ENCODE results near the gene NCAPG2.

The NCAPG2 gene

DNA sequence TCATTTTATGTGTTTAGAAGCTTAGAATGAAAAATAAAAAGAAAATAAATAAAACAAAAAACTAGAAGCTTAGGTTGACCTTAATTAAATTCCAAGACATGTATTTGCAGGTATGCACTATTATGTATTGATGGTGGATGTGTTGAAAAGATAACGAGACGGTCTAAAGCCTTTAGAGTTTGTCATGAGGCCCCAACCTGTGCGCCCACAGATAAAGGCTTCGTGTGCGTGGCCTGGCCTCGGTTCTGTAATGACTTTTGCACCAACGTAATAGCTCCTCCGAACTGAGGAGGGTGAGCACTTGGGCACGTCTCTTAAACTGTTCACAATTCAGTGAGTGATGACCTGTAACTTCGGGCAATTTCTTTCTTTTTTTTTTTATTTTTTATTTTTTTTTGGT, 43.7 kb upstream of the NCAPG2 start:
- TF ChIP-seq ZFX (IDR thresholded peaks at IDR 0.05; ENCODE audit: borderline replicate concordance) = no peak
- TF ChIP-seq, protein P1, sequence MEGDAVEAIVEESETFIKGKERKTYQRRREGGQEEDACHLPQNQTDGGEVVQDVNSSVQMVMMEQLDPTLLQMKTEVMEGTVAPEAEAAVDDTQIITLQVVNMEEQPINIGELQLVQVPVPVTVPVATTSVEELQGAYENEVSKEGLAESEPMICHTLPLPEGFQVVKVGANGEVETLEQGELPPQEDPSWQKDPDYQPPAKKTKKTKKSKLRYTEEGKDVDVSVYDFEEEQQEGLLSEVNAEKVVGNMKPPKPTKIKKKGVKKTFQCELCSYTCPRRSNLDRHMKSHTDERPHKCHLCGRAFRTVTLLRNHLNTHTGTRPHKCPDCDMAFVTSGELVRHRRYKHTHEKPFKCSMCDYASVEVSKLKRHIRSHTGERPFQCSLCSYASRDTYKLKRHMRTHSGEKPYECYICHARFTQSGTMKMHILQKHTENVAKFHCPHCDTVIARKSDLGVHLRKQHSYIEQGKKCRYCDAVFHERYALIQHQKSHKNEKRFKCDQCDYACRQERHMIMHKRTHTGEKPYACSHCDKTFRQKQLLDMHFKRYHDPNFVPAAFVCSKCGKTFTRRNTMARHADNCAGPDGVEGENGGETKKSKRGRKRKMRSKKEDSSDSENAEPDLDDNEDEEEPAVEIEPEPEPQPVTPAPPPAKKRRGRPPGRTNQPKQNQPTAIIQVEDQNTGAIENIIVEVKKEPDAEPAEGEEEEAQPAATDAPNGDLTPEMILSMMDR (IDR thresholded peaks at IDR 0.05) = no peak
- no peak overlapping the region for H3K27ac ChIP-seq

DNA sequence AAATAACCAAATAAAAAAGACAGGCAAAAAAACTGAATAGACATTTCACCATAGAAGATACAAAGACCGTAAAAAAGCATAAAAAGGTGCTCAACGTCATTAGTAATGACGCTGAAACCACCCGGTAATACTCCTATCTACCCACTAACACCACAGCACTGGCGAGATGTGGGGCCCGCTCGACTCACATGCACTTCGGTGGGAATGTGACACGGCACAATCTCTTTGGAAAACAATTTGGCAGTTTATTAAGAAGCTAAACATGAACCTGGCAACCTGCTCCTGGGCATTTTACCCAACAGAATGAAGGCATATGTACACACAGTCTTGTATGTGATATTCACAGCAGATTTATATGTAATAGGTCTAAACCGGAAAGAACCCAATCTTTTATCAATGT, 42.8 kb upstream of the NCAPG2 start:
- H3K27ac ChIP-seq = no peak overlapping the region
- TF ChIP-seq ZFX (IDR thresholded peaks at IDR 0.05; ENCODE audit: borderline replicate concordance) = no peak
- TF ChIP-seq, protein P1 (IDR thresholded peaks at IDR 0.05) = no peak

DNA sequence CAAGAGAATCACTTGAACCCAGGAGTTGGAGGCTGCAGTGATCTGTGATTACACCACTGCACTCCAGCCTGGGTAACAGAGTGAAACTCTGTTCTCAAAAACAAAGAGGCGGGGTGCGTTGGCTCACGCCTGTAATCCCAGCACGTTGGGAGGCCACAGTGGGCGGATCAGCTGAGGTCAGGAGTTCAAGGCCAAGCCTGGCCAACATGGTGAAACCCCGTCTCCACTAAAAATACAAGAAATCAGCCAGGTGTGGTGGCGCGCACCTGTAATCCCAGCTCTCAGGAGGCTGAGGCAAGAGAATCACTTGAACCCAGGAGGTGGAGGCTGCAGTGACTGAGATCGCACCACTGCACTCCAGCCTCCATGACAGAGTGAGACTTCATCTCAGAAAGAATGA, 42.4 kb upstream of the NCAPG2 start:
- TF ChIP-seq ZFX (IDR thresholded peaks at IDR 0.05; ENCODE audit: borderline replicate concordance) = no peak
- TF ChIP-seq, protein P1 (IDR thresholded peaks at IDR 0.05) = no peak
- no peak overlapping the region for H3K27ac ChIP-seq

DNA sequence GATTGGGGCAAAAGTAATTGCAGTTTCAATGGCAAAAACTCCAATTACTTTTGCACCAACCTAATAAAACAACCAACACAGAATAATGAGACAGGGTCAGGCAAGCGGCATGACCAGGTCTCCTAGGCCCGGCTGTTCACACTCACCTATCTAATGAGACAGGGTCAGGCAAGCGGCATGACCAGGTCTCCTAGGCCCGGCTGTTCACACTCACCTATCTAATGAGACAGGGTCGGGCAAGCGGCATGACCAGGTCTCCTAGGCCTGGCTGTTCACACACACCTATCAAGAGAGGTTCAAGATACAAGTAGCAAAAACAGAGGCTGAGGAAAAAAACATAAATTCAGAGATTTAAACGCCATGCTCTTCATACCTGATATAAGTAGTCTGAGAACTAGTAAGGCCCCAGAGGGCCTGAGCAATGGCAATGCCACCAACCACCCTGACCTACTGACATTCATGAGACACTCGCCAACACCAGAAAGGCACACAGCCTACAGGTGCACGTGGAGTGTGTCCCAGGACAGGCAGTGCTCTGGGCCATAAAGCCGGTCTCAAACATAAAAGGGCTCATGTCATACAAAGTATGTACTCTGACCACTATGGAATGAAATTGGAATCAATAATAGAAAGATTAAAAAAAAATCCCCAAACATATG, 40.6 kb upstream of the NCAPG2 start:
- H3K27ac ChIP-seq = no peak overlapping the region
- TF ChIP-seq ZFX (IDR thresholded peaks at IDR 0.05; ENCODE audit: borderline replicate concordance) = no peak

DNA sequence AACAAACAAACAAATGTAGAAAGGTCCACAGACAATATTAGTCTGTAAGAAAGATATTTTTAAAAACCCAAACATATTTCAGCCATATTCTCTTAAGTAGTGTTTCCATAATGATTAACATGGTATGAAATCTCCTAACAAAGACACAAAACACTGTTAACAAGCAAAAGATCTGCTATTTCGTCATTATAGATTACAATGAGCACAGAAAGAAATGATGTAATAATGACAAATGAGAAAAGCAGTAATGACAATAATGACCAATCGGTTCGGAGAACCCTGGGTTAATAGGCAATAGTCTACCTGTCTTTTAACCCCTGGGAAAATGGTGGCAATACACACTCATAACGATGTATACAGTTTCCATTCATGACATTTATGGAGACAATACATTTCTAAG, 39.5 kb upstream of the NCAPG2 start:
- no peak overlapping the region for H3K27ac ChIP-seq
- no peak for TF ChIP-seq ZFX (IDR thresholded peaks at IDR 0.05; ENCODE audit: borderline replicate concordance)

DNA sequence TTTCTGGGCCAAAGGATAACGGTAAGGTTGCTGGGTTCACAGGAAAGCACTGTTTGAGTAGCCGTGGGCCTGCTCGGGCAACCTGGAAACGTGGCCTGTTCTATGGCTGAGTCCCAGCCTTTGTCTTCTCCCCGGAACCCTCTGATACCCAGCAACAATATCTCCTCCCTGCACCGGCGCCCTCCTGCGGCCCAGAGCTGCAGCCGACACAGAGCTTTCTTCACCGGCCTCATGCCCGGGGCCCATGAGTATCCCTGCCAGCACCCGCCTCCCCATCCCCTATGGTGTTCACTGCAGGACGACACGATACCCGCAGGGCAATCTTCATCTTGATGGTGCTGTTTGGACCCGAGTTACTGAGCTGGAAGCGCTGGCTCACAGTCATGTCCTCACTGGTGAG, 38.6 kb upstream of the NCAPG2 start:
- TF ChIP-seq ZFX (IDR thresholded peaks at IDR 0.05; ENCODE audit: borderline replicate concordance) = no peak
- TF ChIP-seq, protein P1 (IDR thresholded peaks at IDR 0.05) = no peak
- no peak overlapping the region for H3K27ac ChIP-seq

DNA sequence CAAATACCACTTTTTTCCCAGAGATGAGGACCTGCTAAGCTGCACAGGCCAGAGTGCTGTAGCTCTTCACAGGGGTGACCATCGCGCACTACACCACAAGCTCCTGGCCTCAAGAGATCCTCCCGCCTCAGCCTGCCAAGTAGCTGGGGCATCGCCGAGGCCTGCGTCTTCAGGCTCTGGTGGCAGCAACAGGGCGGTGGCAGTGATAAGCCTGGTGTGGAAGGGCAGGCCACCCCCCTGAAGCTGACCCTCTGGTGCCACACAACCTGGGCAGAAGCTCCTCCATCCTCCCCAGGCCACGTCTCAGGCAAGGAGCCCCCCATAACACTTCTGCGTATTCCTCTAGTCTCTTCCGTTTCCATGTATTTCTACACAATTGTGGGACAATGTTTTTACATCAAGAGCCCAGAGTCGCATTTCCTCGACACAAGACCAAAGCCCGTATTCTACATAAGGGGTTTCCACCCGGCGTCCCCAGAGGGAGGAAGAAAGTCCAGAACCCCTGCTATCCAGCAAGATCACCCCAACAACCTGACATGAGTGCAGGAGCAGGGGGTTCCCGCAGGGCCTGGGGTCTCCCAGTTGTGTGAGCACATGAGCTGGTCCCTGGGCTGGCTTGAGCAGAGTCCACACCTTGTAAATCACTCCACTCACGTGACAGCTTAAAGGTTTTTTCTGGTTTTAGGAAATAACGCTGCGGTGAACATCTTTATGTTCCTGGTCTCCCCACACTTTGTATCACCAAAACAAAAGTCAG, 37.6 kb upstream of the NCAPG2 start:
- TF ChIP-seq, protein P1 (IDR thresholded peaks at IDR 0.05) = no peak
- TF ChIP-seq ZFX (IDR thresholded peaks at IDR 0.05; ENCODE audit: borderline replicate concordance) = no peak
- no peak overlapping the region for H3K27ac ChIP-seq

DNA sequence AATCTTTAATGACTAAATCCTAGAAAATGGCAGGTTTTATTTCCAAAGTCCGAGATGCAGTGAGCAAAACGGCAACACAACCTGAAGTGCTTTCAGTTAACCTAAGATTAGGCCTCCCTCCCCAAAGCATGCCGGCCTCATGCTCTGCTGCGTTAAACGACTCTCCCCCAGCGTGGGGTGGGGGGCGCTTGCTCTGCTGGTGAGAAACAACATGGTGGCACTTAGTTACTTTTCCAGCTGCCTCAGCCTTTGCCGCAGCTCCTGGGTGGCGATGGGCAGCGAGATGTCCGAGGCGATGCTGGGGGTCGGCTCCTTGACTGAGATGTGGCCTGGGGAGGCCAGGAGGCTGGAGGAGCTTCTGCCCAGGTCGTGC, 36.7 kb upstream of the NCAPG2 start:
- H3K27ac ChIP-seq = no peak overlapping the region
- TF ChIP-seq, protein P1 (IDR thresholded peaks at IDR 0.05) = no peak
- TF ChIP-seq ZFX (IDR thresholded peaks at IDR 0.05; ENCODE audit: borderline replicate concordance) = no peak

All from 22Rv1 (cell line).